DOHH2 (cell line): ENCODE results near the gene MTF1.

Source experiments
- H3F3A ChIP-seq: fragments of 200-600 bp; sonication (generic), shearing (Covaris generic); 2 replicates; pipeline ENCODE4 v1.6.0; 2016; ENCODE audit warnings: antibody characterized with exemption, mild to moderate bottlenecking; ENCODE audit not compliant: control insufficient read depth, insufficient read depth
- H3K27ac ChIP-seq: fragments of 200-600 bp; sonication (generic); 2 replicates; pipeline ENCODE4 v1.5.1; 2014; ENCODE audit warnings: low read depth, mild to moderate bottlenecking, low read length, moderate library complexity
- H3K27me3 ChIP-seq: fragments of 200-600 bp; sonication (generic); 2 replicates; pipeline ENCODE4 v1.6.1; 2014; ENCODE audit warnings: mild to moderate bottlenecking, low read length, mixed read lengths; ENCODE audit not compliant: control insufficient read depth
- H3K36me3 ChIP-seq: fragments of 200-600 bp; sonication (generic); 2 replicates; pipeline ENCODE4 v1.6.1; 2014; ENCODE audit warnings: mild to moderate bottlenecking, low read length, moderate library complexity, mixed read lengths; ENCODE audit not compliant: control insufficient read depth
- H3K4me1 ChIP-seq: fragments of 200-600 bp; sonication (generic); 2 replicates; pipeline ENCODE4 v1.6.1; 2014; ENCODE audit warnings: mild to moderate bottlenecking, low read length, mixed read lengths; ENCODE audit not compliant: control insufficient read depth
- H3K4me2 ChIP-seq: fragments of 200-600 bp; sonication (generic); 2 replicates; pipeline ENCODE4 v1.6.0; 2014; ENCODE audit warnings: mild to moderate bottlenecking, low read length, moderate library complexity
- H3K4me3 ChIP-seq: fragments of 200-600 bp; sonication (generic); 2 replicates; pipeline ENCODE4 v1.5.1; 2014; ENCODE audit warnings: mild to moderate bottlenecking, low read length, mixed read lengths
- H3K79me2 ChIP-seq: fragments of 200-600 bp; sonication (generic); 2 replicates; pipeline ENCODE4 v1.6.1; 2014; ENCODE audit warnings: mild to moderate bottlenecking, low read length, mixed read lengths; ENCODE audit not compliant: control insufficient read depth
- H3K9me2 ChIP-seq: fragments of 200-600 bp; sonication (generic); replicated peaks from 2 replicates; pipeline ENCODE4 v1.6.1; 2014; ENCODE audit warnings: mild to moderate bottlenecking, low read length, mixed read lengths; ENCODE audit not compliant: control insufficient read depth
- H3K9me3 ChIP-seq: fragments of 200-600 bp; sonication (generic); 2 replicates; pipeline ENCODE4 v1.6.1; 2014; ENCODE audit warnings: antibody characterized with exemption, low read length, mixed read lengths; ENCODE audit not compliant: control insufficient read depth, insufficient read depth
- H4K20me1 ChIP-seq: fragments of 200-600 bp; sonication (generic); 2 replicates; pipeline ENCODE4 v1.6.0; 2014; ENCODE audit warnings: low read depth, mild to moderate bottlenecking, antibody characterized with exemption, low read length, moderate library complexity; ENCODE audit not compliant: control insufficient read depth, insufficient read depth
- EZH2phosphoT487 ChIP-seq: fragments of 200-600 bp; sonication (generic); IDR thresholded peaks from 2 replicates; pipeline ENCODE4 v1.6.1; 2017; ENCODE audit warnings: borderline replicate concordance, mild to moderate bottlenecking, antibody characterized with exemption, low read length, moderate library complexity, mixed read lengths
- TF ChIP-seq, protein P1 (sequence below): fragments of 200-600 bp; sonication (generic); IDR thresholded peaks from one replicate; pipeline ENCODE4 v1.5.1; 2014; ENCODE audit warnings: antibody characterized with exemption, mild to moderate bottlenecking, low read depth, low read length; ENCODE audit not compliant: poor library complexity, severe bottlenecking

Gene MTF1

DNA sequence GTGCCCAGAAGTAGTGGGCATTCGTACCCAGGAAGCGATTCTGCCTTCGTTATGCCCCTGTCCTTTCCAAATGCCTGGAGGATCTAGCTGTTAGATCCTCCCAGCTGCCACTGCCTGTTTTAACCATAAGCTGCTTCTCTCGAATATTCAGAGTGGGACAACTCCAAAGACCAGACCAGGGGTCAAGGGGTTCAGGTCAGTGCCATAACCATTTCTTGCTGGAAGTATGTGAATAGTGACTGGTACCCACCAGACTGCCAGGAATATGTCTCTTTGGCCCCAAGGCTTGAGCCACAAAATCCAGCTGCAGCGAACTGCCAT is 914 bp upstream of the MTF1 start:
- no peak overlapping the region for H3K27ac ChIP-seq

DNA sequence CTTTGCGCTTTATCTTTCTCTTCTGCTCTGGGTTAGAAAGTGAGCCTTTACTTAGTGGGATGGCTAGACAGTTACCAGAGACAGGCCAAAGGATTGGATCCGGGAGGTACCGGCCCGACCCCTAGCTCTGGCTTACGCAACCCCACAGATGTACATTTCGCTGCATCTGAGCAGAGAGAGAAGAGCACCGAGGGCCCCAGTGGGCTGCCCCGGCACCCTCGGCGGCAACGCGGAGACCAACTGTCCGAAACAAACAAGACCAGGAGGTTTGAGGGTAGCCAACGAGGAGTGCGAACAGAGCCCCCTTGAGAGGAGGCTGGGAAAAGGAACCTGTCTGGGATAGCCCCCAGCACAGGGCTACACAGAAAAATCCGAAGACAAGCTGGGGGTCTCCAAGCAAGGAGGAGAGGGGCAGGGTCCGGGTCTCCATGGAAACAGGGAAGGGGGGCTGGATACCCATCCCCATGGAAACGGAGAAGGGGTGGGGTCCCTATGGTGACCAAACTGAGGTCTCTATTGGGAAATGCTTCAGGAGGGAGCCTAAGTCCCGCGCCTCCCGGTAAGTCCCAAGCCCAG is 373 bp downstream of the MTF1 start:
- TF ChIP-seq, protein P1, sequence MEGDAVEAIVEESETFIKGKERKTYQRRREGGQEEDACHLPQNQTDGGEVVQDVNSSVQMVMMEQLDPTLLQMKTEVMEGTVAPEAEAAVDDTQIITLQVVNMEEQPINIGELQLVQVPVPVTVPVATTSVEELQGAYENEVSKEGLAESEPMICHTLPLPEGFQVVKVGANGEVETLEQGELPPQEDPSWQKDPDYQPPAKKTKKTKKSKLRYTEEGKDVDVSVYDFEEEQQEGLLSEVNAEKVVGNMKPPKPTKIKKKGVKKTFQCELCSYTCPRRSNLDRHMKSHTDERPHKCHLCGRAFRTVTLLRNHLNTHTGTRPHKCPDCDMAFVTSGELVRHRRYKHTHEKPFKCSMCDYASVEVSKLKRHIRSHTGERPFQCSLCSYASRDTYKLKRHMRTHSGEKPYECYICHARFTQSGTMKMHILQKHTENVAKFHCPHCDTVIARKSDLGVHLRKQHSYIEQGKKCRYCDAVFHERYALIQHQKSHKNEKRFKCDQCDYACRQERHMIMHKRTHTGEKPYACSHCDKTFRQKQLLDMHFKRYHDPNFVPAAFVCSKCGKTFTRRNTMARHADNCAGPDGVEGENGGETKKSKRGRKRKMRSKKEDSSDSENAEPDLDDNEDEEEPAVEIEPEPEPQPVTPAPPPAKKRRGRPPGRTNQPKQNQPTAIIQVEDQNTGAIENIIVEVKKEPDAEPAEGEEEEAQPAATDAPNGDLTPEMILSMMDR = no peak
- TF ChIP-seq EZH2phosphoT487 = no peak
- peak overlapping the region; percentile 22 for H3K27ac ChIP-seq

More for the DNA sequence above, 914 bp upstream of the MTF1 start:
- peaks cover 23% of the 10 kb centered on the region for H3K4me1 ChIP-seq
- peaks cover 6% of the 10 kb centered on the region; the same call in 1 of the 2 replicates for H3F3A ChIP-seq
- H3K9me2 ChIP-seq = no peaks in the 10 kb centered on the region
- peak overlapping the region; percentile 91 for H3K4me2 ChIP-seq
- no peaks in the 10 kb centered on the region for H3K27me3 ChIP-seq
- H3K4me3 ChIP-seq = peak overlapping the region; percentile 95
- peaks cover 53% of the 10 kb centered on the region for H3K36me3 ChIP-seq
- H4K20me1 ChIP-seq = 0 out of 2 replicates have a peak, but pooled peaks cover 4% of the 10 kb centered on the region
- no peaks in the 10 kb centered on the region for H3K9me3 ChIP-seq
- H3K79me2 ChIP-seq = peaks cover 39% of the 10 kb centered on the region
- TF ChIP-seq, protein P1 = no peak
- no peak for TF ChIP-seq EZH2phosphoT487

DNA sequence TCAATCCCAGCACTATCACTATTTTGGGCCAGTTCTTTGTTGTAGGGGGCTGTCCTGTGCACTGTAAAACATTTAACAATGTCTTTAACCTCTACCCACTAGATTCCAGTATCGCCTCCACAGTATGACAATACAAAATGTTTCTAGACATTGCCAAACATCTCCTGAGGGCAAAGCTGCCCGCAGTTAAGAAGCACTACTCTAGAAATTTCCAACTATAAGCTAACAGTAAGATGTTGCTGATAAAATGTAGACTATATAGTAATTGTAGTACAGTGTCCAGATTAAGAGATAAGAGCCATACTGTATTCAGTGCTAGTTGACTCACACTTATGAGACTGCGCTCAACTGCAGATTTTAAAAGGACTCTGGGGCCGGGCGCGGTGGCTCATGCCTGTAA is 5.0 kb downstream of the MTF1 start:
- H3K79me2 ChIP-seq = peaks cover 96% of the 10 kb centered on the region
- no peaks in the 10 kb centered on the region for H3K27me3 ChIP-seq
- no peak overlapping the region for H3K4me2 ChIP-seq
- TF ChIP-seq, protein P1 = no peak
- no peak for TF ChIP-seq EZH2phosphoT487
- peaks cover 8% of the 10 kb centered on the region for H3F3A ChIP-seq
- H3K9me2 ChIP-seq = no peaks in the 10 kb centered on the region
- H3K4me1 ChIP-seq = peaks cover 31% of the 10 kb centered on the region
- H4K20me1 ChIP-seq = 0 out of 2 replicates have a peak, but pooled peaks cover 4% of the 10 kb centered on the region
- H3K27ac ChIP-seq = no peak overlapping the region
- peaks cover 61% of the 10 kb centered on the region for H3K36me3 ChIP-seq
- no peak overlapping the region for H3K4me3 ChIP-seq
- H3K9me3 ChIP-seq = no peaks in the 10 kb centered on the region

More for the DNA sequence above, 373 bp downstream of the MTF1 start:
- H3K36me3 ChIP-seq = peaks cover 52% of the 10 kb centered on the region
- peak overlapping the region; percentile 95 for H3K4me3 ChIP-seq
- no peaks in the 10 kb centered on the region for H3K9me2 ChIP-seq
- peaks cover 52% of the 10 kb centered on the region for H3K79me2 ChIP-seq
- H3K27me3 ChIP-seq = no peaks in the 10 kb centered on the region
- H3K4me1 ChIP-seq = peaks cover 23% of the 10 kb centered on the region
- peaks cover 6% of the 10 kb centered on the region; the same call in 1 of the 2 replicates for H3F3A ChIP-seq
- peak overlapping the region; percentile 91 for H3K4me2 ChIP-seq
- no peaks in the 10 kb centered on the region for H3K9me3 ChIP-seq
- H4K20me1 ChIP-seq = 0 out of 2 replicates have a peak, but pooled peaks cover 4% of the 10 kb centered on the region
